ENCODE measurements around the gene HNRNPA2B1.
"Not testable (repeated sequence)": the region's sequence is repeated elsewhere in the genome, so short reads cannot be mapped to it uniquely, and the experiment has no call there.

The HNRNPA2B1 gene

DNA sequence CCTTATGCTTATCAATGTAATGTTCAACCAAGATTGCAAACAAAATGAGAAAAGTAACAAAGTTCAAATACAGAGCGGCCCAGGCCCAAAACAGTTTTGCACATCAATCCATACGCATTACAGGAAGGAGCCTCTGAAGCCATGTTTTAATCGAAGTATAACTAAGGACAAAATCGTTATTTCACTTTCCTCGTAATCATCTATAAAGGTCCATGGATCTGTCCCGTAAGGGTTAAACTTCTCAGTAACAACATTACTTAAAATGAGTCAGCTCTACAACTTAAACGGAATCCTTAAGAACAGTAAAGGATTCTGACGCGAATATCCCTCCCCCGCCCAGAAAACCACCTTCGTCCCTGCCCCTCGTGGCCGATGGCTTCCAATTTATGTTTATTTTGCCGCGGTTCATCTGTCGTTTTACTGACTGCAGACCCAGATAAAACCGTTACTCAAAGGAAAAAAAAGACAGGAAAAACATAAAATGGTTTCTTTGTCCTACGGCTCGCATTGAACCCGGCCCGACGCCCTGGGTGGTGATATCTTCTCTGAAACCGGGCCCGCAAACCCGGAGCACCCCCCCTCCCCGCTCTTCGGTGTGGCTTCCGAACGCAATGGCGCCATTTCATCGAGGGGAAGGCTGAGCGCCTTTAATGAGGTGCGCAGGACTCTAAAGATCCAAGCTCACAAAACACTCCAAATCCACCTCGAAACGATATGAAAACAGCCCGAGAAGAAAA lies 1.1 kb downstream of the HNRNPA2B1 start:
- DNase-seq = peak in 41 of 42 donors; percentile 46 to 87 (median 73)
- intact Hi-C loops (cut with DNase I) = loop anchor here (5.0 to 10.0 kb wide), 2 partner anchors 93 to 115 kb away; partner anchors contain the start of gene SNX10

DNA sequence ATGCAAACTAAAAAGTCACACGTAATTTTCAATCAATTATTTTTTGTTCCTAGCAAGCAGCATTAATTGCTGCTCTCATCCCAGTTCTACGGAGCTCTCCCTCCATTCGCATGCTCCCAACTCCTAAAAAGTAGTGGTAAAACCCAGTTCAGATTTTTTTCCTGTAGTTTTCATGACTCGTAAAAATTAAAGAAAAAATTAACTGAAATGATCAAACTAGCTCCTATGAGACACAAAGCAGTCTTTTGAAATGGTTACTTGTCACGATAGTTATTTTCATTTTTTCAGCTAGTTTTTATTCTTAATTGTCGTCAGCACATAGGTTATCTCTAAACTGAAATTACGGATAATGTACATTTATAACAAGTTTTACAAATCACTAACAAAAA lies 1.8 kb downstream of the HNRNPA2B1 start:
- DNase-seq = no peak
- intact Hi-C loops (cut with DNase I) = loop anchor here (10.0 kb wide), 1 partner anchor 114 kb away; no protein-coding TSS in a partner anchor

DNA sequence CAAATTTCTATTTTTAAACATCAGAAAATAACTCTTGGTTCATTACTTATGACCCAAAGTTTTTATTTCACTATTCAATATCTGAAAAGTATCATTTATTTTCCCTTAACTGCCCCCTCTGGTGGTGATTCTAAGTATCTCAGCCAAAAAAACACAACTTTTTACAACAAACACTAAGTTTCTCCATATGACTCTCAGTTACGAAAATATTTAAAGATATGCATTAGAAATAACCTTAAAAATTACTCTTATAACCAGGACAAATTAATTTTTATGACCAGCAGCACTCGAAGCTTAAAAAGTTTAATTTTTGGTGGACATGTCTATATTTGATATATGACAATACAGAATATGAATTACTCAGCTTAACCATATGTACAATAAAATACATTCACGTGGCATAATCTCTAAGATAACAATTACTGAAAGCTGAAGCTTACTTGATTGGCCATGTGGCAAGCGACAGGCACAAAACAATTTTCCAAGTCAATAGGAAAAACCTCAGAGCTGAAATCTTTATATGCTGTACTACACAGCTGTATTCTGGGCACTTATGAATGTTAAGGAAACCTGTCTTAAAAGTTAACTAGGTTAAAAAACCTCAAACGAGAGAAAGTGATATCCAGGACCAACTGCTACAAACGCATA lies 2.3 kb downstream of the HNRNPA2B1 start:
- no peak for DNase-seq
- intact Hi-C loops (cut with DNase I) = loop anchor here (10.0 kb wide), 1 partner anchor 113 kb away; no protein-coding TSS in a partner anchor

DNA sequence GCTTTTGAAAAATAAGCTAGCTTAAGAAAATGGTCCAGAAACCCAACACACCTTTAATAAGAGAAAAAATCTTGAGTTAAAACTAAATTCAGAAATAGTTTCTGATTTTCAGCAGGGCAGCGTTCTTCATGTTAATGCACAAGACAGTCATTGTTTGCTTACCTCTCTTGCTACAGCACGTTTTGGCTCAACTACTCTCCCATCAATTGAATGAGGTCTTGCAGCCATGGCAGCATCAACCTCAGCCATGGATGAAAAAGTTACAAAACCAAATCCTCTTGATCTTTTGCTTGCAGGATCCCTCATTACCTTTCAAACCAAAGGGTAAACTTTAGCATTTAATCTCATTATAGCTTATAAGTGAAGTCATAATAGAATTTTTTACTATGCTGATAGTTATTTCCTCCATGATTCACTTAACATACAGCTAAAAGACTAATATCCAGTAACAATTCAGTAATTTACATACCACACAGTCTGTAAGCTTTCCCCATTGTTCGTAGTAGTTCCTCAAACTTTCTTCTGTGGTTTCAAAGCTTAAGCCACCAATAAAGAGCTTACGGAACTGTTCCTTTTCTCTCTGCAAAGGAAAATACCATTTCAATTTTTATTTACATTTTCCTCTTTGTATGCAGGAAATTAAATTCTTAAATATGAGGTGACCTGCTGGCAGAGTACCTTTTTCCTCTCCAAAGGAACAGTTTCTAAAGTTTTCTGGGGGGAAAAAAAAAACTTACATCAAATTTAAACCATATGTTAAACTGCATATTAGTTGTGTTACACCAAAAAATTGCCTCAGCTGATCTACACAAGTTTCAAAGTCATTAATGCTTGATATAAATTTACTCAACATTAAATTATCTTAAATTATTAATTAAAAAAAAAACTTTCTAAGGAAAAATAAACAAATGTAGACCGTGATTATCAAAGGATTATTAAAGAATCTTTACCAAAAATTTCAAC lies 3.1 kb downstream of the HNRNPA2B1 start:
- DNase-seq = no peak
- intact Hi-C loops (cut with DNase I) = loop anchor here (10.0 kb wide), 1 partner anchor 113 kb away; no protein-coding TSS in a partner anchor

DNA sequence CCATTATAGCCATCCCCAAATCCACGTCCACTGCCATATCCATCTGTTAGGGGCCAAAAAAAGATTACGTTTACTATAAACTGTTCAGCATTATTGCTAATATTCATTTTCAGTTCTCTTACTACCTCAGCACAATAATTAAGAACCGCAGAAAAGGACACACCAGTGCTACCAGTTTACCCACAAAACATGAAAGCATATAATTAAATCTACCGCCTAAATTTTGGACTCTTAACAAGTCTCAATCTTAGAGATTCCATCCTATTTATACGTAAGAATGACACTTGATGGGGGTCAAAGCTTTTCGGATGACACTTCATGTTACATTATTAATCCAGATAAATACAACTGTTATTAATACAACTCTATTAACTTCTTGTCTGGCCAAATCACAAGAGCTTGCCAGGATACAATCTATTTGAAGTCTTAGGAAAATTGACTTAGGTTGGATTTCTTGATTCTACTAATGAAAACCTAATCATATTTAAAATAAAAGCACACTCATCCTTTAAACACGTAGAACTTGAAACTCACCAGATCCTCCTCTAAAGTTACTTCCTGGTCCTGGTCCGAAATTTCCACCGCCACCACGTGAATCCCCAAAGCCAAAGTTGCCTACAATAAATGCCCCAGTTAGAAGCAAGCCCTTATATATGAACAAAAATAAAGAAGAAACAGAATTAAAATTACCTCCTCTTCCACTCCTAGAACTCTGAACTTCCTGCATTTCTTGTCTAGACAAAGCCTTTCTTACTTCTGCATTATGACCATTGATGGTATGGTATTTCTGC lies 4.5 kb downstream of the HNRNPA2B1 start:
- no peak for DNase-seq
- intact Hi-C loops (cut with DNase I) = loop anchor here (10.0 kb wide), 1 partner anchor 111 kb away; no protein-coding TSS in a partner anchor

DNA sequence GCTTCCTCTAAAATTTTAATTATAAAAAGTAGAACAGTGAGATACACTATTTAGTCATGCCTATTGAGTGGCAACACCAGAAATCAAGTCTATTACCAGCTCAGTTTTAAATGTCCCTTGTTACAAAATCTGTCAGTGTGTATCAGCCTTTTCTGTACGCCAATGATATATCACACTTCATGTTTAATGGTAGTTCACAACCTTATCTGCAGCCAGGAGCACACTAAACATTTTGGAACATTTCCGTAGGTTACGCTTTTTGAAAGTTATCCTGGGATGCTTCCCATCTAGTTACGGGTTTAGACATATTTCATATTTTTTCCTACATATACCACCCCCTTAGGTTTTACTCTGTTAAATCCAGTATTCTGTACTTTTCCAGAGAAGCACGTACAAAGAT lies 5.4 kb downstream of the HNRNPA2B1 start:
- intact Hi-C loops (cut with DNase I) = loop anchor here (10.0 kb wide), 1 partner anchor 110 kb away; no protein-coding TSS in a partner anchor
- DNase-seq = no peak

DNA sequence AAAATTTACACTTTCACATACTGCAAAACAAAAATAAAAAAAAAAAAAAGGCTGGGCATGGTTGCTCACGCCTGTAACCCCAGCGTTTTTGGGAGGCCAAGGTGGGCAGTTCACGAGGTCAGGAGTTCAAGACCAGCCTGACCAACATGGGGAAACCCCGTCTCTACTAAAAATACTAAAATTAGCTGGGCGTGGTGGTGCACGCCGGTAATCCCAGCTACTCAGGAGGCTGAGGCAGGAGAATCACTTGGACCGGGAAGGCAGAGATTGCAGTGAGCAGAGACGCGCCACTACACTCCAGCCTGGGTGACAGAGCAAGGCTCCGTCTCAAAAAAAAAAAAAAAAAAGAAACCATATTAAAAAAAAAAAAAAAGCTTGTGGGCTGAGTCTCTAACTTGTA lies 5.8 kb downstream of the HNRNPA2B1 start:
- intact Hi-C loops (cut with DNase I) = loop anchor here (10.0 kb wide), 1 partner anchor 110 kb away; no protein-coding TSS in a partner anchor

DNA sequence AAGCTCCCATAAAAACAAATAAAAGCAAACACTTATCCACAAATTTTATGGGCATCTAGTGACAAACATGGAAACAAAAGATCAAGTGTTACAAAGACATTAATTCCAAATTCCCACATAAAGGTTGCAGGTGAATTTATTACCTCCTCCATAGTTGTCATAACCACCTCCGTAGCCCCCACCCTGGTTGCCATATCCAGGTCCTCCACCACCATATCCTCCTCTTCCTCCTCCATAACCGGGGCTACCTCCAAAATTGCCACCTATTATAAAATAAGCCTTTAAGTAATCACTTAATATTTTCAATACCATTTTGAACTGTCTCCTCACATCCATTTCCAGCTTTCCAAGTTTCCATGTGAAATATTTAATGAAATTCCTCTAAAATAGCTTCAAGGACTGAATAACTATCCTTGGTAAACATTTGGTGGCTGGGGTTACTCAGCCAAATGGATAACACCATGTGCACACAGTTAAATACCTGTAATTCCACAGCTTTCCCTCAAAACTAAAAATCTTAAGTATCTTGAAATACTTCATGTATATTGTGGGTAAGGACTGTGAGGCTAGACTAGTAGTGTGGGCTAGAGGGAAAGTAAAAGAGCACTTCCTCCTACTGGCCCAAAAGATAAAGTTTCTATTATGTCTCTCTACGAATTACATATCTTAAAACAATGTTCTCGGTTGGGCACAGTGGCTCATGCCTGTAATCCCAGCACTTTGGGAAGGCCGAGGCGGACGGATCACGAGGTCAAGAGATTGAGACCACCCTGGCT lies 6.9 kb downstream of the HNRNPA2B1 start:
- no peak for DNase-seq
- intact Hi-C loops (cut with DNase I) = loop anchor here (10.0 kb wide), 1 partner anchor 109 kb away; no protein-coding TSS in a partner anchor

More for the DNA sequence above, 5.8 kb downstream of the HNRNPA2B1 start:
- DNase-seq = not testable (repeated sequence)

DNA sequence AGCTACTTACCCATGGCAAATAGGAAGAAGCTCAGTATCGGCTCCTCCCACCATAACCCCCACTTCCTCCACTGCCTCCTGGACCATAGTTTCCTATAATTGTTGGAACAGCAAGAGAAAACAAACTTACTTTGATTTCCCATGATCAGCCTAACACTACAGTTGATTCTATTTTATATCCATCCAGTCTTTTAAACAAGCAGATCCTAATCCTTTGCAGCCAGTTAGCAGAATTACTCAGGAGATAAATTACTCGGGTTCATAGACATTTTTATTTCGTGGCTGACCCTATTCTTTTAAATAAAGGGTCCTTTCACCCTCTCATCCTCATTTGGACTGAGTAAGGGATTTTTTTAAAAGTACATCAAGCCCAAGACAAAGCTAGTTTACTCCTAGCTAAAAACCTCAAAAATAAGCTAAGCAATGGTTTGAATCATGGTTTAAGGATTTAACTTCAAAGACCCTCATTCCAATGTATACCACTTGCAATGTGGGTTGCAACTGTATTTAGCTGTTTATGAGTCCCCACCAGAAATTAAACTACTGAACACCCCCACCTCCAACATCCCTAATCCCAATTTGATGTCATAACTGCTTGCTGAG lies 8.0 kb downstream of the HNRNPA2B1 start:
- intact Hi-C loops (cut with DNase I) = loop anchor here (10.0 kb wide), 1 partner anchor 108 kb away; no protein-coding TSS in a partner anchor
- no peak for DNase-seq

DNA sequence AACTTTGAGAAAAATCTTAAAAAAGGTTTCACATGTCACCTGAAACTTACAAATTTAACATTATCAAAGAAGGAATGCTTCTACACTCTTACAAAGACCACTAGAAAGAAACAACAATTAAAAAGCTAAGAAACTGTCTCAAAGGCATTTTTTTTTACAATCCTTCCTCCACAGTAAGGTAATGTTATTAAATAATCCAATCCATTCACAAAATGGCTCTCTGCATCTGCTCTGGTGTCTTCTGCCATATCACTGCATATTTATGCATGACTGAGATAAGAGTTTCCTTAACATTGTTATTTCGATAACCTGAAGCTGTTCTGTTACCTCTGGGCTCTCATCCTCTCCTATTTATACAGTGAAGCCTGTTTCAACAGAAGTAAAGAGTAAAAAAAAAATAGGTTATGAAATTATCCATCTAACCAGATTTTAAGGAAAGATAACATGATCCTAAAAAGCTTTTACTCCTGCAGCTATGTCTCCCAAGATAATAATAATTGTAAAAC lies 8.5 kb downstream of the HNRNPA2B1 start:
- intact Hi-C loops (cut with DNase I) = loop anchor here (10.0 kb wide), 1 partner anchor 107 kb away; no protein-coding TSS in a partner anchor
- no peak for DNase-seq

DNA sequence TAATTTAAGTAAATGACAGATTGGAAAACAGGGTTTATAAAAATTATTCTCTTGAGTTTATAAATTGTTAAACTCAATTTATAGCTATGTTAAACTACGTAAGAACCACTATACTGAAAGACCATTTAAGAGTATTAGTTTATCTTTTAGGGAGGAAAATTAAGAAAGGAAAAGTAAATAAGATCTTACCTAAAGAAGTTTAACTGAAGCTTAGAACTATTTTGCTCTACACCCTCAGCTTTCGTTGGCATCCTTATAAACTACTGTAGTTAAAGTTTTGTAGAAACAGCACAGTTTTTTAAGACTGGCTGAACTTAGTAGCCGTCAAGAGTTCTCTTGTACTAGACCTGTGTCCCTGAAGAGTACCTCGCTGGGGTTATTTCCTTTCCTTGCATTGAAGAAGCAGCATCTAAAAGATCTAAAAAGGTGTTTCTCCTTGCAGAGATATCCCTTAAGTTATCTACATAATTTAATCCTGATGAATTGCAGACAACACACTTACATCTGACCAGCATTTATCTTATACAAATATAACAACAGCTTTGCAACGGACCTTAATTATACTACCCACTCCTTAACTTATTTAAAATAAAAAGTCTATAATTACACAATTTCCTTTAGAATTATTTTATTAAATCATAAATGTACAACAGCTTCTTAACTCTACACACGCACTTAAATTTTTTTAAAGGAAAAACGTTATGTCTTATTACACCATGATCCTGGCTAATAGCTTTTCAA lies 9.1 kb downstream of the HNRNPA2B1 start:
- intact Hi-C loops (cut with DNase I) = loop anchor here (10.0 kb wide), 1 partner anchor 107 kb away; no protein-coding TSS in a partner anchor
- DNase-seq = no peak

DNA sequence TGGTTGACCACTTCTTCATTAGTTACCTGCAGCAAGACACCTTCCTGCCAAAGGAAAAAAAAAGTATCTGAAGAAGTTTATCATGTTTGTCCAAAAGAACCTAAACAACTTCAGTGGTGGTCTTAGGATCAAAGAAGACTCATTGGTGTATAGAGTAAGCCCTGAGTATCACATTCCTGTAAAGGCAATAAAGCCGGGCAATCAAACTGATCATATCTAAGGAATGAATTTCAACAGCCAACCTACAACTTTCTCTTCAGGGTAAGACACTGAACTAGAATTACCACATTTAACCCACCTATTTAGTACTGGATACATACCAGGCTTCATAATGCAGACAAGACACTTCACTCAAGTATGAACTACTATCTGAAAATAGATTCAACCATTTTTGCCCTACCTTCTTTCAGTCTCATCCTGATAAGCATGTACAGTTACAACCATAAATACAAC lies 10.1 kb downstream of the HNRNPA2B1 start:
- no peak for DNase-seq
- intact Hi-C loops (cut with DNase I) = loop anchor here (10.0 kb wide), 1 partner anchor 106 kb away; no protein-coding TSS in a partner anchor

DNA sequence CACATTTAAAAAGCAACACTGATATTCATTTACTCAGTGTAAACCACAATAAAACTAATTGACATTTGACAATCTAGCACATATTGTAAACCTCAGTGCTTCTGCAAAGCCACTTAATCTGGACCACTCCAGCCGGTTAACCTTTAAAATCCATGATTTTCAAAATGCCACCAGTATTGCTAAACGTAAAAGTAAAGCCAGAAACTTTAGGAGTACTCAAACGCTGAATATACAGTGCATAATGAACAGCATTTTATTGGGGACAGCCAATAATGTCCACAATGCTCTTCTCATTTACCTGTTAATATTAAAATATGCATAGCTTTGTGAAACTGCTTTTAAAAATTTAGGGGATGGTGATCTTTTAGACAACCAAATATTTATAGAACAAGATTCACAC lies 10.8 kb downstream of the HNRNPA2B1 start:
- intact Hi-C loops (cut with DNase I) = loop anchor here (10.0 kb wide), 1 partner anchor 105 kb away; no protein-coding TSS in a partner anchor
- no peak for DNase-seq

DNA sequence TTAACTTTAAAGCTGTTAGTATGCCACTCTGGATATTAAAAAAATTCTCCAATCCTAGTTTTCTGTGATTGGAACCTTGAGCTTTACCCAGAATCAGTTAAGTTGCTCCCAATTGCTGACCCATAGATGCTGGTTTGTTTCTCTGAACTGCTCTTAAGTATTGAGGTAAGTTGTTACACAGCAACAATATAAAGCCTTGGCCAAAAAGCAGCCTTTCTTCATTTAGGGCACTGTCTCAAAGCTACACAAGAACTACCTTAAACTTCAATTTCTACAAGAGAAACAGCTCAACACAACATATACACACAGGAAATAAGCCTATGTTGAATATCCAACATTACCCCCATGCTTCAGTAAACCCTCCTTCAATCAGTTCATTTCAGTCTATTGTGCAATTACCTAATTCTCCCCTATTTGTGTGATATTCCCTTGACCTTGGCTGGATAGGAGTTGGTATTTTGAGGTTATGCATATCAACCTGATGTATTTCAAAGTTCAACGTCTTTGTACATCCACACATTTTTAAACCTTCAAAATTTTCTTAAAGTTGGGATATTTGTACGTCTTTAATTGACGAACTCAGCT lies 11.5 kb downstream of the HNRNPA2B1 start:
- DNase-seq = no peak
- intact Hi-C loops (cut with DNase I) = no loop called here

DNA sequence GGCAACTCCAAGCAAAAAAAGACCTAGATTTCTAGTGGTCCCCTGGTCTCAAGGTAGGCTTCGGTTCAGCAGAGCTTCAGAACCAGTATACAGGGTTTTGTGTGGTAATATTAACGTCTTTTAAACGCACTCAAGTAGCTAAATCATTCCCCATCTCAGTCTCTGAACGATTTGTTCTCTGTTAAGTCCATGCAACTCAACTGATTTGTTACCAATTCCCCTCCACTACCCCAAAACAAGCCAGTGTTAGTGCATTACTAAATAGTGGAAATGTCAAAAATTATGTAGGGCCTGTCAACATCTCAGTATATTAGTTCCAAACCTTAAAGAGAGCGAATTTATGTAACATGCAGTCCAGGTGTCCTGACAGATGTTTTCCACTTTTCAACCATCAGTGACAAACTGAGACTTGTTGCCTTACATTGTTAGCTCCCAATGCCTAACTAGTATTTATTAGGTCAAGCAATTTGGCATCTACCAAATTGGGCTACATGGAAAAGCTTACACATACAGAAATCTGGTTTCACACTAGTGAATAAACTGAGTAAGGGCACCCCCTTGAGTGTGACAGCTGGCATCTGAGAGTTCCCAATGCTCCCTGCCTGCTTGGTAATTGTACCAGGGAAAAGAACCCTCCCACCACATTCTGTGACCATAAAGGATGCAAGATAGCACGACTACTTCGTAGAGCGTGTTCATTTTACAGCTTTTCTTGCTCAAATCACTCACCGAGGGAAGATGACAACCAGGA lies 12.2 kb downstream of the HNRNPA2B1 start:
- DNase-seq = no peak
- intact Hi-C loops (cut with DNase I) = no loop called here
